NCI-H226 (cell line): ENCODE measurements around the gene BICRAL.
"Not testable (repeated sequence)": the region's sequence is repeated elsewhere in the genome, so short reads cannot be mapped to it uniquely, and the experiment has no call there.

Experiments used
- DNase-seq: peaks from one replicate; pipeline ENCODE4 v3.0.0-alpha.2; 2015

The BICRAL gene

DNA sequence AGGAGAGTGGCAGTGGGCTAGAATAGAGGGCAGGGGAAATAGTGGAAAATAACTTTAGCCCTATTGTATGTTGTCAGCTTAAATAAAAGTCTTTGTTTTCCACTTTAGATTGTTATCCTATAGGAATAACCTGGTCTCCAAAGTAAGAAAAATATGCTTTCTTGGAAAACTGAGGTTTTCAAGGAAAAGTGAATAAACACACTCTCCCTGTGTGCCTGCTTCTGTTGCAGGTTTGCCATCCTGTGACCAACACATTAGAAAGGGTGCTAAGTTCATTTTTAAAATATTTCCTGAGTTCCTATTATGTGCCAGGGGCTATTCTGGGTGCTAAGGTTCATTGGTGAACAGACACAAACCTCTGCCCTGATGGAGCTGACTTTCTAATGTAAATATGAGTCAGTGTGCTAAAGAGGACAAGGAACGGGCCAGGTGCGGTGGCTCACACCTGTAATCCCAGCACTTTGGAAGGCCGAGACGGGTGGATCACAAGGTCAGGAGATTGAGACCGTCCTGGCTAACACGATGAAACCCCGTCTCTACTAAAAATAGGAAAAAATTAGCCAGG, 23.5 kb downstream of the BICRAL start:
- DNase-seq, result no peak

- DNase-seq, result not testable (repeated sequence)
Observed at GRCh38 chr6:42806359-42806758, 24.5 kb downstream of the BICRAL start.

GRCh38 chr6:42808492-42809483, 26.9 kb downstream of the BICRAL start:
- DNase-seq, result no peak

- no peak for DNase-seq
Observed at GRCh38 chr6:42813074-42813645, 31.3 kb downstream of the BICRAL start.

DNA sequence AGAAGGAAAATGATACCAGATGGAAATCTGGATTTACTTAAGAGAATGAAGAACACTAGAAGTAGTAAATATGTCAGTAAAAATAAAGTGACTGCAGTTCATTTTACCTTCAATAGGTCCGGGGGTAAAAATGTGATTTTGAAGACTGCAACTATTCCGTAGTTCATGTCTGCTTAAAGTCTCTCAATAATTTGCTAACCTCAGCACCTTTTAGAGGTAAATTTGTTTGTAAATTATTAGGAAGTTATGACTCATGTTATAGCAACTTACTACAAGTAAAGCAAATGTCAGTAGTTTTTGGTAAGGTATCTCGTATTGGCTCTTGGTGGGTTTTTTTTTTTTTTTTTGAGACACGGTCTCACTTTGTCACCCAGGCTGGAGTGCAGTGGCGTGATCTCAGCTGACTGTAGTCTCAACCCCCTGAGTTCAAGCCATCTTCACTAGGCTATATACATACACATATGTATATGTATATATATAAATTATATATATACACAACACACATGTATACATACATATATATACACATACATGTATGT, 32.1 kb downstream of the BICRAL start:
- no peak for DNase-seq

DNA sequence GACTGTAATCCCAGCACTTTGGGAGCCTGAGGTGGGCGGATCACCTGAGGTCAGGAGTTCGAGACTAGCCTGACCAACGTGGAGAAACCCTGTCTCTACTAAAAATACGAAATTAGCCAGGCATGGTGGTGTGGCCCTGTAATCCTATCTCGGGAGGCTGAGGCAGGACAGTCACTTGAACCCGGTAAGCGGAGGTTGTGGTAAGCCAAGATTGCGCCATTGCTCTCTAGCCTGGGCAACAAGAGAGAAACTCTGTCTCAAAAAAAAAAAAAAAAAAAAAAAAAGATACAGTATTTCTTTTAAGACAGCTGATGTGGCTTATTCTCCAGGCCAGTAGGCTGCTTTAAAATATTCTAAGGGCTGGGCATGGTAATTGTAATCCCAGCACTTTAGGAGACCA, 33.9 kb downstream of the BICRAL start:
- DNase-seq, result not testable (repeated sequence)

DNA sequence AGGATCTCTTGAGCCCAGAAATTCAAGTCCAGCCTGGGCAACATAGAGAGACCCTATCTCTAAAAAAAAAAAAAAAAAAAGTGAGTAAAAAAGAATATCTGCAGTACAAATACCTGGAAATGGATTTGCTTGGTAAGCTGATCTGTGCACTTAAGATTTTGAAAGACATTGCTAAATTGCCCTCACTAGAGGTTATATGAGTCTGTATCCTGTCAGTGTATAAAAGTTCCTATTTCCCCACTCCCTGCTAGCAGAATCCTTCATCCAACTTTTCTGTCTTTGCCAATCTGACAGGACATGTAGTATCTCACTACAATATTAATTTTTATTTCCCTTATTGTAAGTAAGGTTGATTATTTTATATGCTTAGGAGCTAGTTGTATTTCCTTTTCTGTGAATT, 36.1 kb downstream of the BICRAL start:
- no peak for DNase-seq

GRCh38 chr6:42818416-42818815, 36.6 kb downstream of the BICRAL start:
- no peak for DNase-seq

GRCh38 chr6:42818878-42819277, 37.0 kb downstream of the BICRAL start:
- no peak for DNase-seq

DNA sequence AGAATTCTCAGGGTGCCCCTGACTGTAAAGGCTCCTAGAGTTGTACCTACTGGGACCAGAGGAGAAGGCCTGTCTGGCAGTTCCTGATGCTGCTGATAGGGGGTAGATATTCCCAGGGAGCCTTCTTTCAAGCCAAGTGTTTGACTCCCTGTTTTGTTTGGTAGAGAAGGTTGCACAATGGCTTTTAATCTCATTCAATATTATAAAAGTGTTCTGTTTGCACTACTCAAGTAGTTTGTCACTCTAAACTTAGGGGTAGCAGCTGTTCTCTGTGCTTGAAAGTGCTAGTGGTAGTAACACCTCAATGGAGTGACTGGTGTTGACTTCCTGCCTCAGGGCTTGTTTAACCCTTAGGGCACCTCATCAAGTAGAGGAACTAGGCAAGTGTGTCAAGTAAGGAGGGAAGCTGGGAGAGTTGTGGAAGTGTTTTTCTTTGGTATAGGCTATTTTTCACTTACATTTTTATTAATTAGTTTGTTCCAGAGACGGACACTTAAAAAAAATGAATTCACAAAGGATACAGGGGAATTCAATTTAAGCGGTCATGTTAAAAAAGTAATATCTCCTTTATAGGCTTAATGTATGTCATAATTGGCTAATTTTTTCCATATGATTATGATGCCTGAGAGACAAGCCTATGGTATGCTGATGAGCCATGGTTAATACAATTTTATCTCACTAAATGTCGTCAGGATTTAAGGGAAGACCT, 38.1 kb downstream of the BICRAL start:
- DNase-seq, result no peak

DNA sequence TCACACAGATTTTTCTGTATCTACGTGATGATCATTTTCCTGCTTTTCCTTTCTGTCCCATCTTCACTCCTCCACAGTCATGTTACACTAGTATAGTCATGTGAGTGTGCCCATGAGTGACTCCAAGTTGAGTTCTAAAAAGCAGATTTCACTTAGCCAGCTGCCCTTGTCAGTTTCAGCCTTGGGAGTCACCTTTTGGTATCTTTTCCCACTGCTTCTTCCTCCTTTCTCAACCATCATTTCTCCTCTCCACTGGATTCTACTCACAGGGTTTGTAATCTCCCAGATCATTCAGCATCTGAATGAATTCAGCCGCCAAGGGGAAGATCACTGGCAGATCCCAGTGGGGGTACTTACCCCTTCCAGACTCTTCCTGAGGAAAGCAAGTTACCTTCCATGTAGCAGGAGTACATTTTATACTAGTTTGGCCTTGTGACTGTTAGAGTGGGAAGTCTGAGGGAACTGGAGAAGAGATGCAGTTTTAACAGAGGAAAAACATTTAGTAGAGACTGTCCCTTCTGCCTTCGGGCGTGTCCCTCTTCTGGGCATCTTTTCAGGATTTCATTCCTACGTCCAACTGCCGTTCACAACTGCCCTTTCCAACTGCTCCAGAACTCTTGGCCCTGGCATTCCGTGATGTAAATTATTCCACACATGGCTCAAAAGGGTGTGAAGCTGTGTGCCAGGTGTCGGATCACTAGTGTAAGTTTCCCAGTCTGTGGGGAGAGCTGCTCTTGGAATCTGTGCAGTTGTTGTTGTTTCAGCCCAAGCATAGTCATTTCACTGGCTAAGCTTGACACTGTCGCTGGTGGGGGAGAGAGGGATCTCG, 38.9 kb downstream of the BICRAL start:
- no peak for DNase-seq

GRCh38 chr6:42821341-42821668, 39.5 kb downstream of the BICRAL start:
- DNase-seq, result no peak

DNA sequence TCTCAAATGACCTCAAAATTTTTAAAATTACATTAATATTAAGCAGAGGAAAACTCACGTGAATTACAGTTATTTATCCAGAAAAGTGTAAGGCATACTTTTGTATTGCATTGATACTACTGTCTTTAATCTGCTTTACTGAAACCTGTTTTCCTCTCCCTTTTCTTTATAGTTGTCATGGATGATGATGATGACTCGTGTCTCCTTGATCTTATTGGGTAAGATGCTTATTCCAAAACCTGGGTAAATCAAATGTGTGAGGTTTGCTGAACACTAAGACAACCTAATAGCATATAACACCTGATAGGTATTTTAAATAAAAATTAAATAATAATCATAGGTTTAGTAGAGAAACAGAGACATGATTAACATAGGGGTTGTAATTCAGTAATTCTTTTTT, 40.0 kb downstream of the BICRAL start:
- no peak for DNase-seq

GRCh38 chr6:42829561-42830092, 47.8 kb downstream of the BICRAL start:
- no peak for DNase-seq

DNA sequence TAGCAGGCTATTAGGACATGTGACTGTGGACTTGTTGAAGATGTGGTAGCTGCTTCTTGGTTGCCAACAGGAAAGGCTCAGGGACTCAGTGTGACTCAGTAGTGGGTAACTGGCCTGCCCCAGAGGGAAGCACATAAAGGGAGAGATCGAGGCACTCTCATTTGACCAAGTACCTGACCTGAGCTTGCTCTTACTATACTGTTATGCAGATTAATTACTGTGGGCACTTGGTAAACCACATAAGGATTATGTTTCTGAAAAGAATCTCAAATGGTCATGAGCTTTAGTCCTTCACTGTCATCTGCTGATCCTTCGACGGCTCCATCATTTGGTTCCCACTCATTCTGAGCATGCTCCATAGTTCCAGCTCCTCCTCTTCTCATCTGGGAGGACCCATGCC, 49.4 kb downstream of the BICRAL start:
- no peak for DNase-seq

- DNase-seq, result no peak
Observed at GRCh38 chr6:42834056-42834455, 52.2 kb downstream of the BICRAL start.

DNA sequence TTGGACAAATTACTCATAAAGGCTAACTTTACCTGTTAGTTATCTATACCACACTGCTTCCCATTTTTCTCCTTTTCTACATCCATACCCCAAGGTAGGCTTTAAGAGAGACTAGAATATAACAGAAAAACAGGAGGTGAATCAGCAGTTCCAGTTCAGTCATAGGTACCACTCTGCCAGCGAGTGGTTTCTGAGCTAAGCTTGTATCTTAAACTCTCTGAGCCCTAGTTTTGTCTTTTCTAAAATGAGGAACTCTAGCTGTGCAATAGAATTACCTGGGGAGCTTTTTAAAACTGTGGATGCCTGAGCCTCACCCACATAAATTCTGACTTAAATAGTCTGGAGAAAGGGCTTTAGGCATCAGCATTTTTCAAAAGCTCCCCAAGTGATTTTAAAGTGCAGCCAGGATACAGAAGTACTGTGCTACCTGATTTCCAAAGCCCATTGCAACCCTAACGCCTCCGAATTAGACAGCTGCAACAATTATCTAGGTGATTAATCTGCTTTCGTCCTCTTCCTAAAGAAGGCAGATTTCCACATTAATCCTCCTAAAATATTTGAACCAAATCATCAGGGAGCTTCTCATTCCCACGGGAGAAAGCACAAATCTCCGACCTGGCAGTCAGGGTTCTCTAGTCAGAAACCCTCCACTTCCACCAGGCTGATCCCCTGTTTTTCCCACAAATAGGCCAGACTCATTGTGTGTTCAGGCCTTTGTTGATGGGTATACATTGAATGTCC, 60.2 kb downstream of the BICRAL start:
- DNase-seq, result no peak

DNA sequence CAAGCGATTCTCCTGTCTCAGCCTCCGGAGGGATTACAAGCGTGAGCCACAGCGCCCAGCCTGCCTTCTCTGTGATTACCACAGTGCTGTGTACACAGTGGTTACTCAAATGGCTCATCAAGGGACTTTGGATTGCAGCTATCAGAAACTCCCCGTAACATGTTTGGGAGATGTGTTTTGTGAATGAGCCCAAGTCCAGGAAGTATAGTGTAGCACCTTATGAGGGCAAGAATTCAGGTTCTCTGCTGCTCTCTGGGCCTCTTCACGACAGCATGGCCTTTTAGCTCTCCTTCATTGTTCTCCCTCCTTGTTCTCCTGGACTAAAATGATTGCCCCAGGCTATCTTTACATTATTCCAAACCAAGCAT, 63.5 kb downstream of the BICRAL start:
- no peak for DNase-seq

- DNase-seq, result no peak
Observed at GRCh38 chr6:42846505-42846904, 64.7 kb downstream of the BICRAL start.

GRCh38 chr6:42848700-42849099, 66.8 kb downstream of the BICRAL start:
- no peak for DNase-seq

DNA sequence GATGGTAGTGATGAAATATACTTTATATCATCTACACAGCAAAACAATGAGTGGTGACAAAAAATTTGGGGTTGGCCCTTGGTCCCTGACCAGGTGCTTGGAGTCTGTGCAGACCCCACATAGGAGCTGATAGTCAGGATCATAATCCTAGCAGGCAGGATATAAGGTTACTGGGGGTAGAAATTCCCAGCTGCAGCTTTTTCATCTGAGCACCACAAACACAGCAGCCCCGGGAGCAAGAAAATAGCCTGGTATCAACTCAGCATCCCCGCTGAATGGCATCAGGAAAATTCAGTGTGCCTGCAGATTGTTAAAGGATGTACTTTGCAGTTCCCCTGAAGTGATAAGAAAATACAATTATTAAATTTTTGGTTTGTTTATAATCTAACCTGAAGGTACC, 69.7 kb downstream of the BICRAL start:
- no peak for DNase-seq
